GM18526 (cell line): ENCODE data around the gene ORAI1.

Experiments used
- POLR2A ChIP-seq: IDR thresholded peaks from 3 replicates; pipeline ENCODE4 v1.6.1; 2011; ENCODE audit not compliant: insufficient read length; ENCODE audit errors: extremely low read depth

ORAI1 gene

DNA sequence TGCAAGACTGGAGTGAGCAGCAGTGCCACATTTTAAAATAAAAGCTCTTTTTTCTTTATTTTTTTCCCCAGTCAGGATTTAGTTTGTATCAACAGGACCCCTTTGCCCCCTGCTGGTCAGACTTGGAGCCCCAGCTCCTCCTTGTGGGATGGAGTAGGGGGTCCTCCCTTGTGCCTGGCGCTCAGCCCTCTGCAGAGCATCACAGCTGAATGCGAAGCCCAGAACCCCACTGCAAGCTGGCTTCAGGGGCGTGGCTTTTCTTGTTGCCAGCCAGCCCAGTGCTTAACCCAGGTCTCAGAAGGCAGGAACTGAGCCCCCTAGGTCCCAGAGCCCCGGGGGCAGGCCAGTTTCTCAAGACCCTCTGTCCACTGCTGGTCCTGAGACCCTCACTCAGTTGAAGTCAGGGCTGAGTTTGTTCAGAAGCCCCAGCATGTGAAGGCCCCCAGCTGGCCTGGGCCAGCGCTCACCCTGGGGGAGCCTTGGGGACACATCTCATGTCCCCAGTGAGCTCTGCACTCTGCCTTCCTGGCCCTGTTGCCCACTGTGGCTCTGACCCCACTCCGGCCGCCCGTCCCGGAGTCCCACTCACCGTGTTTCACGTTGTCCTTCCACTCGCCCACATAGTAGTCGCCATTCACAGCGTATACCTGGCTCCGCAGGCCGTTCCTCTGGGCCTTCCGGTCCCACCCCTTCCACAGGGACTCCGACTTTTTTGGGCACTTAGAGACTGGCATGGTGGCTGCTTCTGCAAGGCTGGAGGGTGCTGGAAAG lies 42.6 kb downstream of the ORAI1 start:
- TF ChIP-seq POLR2A: no peak

DNA sequence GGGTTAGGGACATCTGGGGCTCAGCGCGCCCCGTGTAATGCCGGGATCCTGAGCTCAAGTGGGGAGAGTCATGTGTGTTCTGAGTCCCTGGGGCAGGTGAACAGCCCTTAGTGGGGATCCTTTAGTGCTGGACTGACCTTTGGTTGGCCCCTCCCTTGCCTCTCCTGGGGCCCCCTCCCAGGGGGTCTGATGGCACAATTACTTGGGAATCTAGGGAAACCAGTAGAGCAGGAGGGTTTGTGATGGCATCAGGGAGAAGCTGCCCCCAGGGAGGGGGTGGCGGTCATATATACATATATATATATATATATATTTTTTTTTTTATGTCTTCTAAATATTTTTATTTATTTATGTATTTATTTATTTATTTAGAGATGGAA lies 43.2 kb downstream of the ORAI1 start, which contains the start of gene MORN3:
MORN3 (minus strand) TSS at position 134 of the 380 bp plus-strand sequence. CDS start 171 bp downstream, outside the sequence.
- TF ChIP-seq POLR2A: no peak

DNA sequence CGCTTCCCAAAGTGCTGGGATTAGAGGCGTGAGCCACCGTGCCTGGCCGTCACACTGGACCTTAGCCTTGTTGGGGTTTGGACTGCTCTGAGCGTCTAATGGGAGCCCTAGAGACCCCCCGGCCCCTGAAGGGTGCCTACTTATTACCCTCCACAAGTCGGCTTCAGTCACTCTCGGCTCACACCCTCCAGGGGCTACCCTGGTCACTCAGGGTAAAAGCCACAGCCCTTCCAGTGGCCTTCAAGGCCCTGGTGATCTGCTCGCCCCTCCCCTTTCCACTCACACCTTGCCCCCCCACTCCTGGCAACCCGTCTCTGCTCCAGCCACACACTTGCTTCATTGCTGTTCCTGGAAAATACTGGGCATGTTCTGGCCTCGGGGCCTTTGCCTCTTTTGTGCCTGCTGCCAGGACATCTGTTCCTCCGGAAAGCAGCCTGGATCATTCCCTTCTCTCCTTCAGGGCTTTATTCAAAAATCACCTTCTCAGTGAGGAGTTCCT lies 46.7 kb downstream of the ORAI1 start:
- no peak for TF ChIP-seq POLR2A

DNA sequence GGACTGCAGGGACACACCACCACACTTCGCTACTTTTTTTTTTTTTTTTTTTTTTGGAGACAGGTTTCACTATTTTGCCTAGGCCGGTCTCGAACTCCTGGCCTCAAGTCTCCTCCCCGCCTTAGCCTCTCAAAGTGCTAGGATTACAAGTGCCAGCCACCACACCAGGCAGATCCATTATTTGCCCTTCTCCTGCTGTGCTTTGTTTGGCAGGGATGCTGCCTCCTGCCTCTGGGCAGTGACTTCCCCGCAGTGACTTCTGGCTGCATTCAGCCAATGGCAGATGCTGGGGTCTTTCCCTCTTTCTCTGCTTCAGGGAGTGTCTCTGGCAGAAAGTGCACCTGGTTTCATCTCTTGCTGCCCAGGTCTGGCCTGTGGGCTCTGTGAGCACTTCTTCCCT lies 49.9 kb downstream of the ORAI1 start:
- no peak for TF ChIP-seq POLR2A

DNA sequence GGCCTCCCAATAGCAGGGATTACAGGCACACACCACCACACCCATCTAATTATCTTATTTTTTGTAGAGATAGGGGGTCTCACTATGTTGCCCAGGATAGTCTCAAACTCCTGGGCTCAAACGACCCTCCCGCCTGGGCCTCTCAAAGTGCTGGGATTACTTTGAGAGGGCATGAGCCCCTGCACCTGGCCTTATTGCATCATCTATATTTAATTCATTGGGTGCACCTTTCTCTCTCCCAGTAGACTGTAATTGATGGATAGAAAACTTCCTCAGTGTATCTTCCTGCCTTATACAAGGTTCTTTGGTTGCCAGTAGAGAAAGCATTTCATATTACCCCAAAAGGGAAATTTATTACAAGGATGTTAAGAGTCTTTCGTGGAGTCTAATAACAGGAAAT lies 52.0 kb downstream of the ORAI1 start:
- no peak for TF ChIP-seq POLR2A

DNA sequence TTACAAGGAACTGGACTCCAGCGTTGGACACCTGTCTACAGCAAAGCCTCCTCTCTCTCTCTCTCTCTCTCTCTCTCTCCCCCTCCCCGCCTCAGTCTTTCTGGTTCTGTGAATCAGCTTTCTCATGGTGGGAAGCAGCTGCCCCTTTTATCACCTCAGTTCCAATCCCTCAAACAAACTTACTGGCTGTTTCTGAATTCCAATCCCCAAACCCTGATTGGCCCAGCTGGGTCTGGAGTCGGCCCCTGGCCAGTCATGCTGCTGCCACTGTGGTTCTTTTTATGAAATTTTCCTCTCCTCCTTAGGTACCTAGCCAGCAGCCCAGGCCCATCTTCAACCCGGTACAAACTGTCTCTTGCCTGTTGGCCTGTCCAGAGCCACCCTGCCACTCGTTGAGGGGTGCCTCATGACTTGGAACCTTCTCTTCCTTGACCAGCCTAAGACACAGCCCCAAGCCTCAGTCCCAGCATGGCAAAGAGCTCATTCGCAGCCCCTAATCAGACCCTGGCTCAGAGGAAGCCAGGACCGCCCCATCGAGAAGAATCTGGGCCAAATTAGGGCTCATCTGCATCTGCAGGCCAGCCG lies 52.5 kb downstream of the ORAI1 start:
- TF ChIP-seq POLR2A: no peak

GRCh38 chr12:121688966-121689365 lies 62.6 kb downstream of the ORAI1 start:
- TF ChIP-seq POLR2A: no peak

DNA sequence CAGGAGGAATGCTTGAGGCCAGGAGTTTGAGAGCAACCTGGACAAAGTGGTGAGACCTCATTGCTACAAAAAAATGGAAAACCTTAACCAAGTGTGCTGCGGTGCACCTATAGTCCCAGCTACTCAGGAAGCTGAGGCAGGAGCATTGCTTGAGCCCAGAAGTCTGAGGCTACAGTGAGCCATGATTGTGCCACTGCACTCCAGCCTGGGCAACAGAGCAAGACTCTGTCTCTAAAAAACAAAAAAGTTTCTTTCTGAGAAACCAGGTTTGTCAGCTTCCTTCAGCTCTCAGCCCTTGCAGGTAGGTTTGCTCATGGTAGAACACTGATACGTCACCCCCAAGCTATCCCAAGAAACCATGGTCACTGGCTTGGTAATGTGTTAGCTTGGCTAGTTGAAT lies 63.1 kb downstream of the ORAI1 start:
- TF ChIP-seq POLR2A: no peak
